Glutamatergic neuron (in vitro differentiated cells): ENCODE measurements around the gene APOBEC3H. TPM values are rescaled to one million over a fixed set of nuclear protein-coding genes. Genes with fewer than 3 reads are reported as not detected.

Source experiments
- DNase-seq: peaks from one replicate; pipeline ENCODE4 v3.0.0; 2022
- H3K27ac Mint-ChIP-seq: one replicate; pipeline ENCODE4 v1.8.0; 2020; ENCODE audit warnings: mild to moderate bottlenecking, mixed read lengths, inconsistent platforms; ENCODE audit not compliant: unreplicated experiment
- H3K27me3 Mint-ChIP-seq: one replicate; pipeline ENCODE4 v1.8.0; 2020; ENCODE audit warnings: mild to moderate bottlenecking, moderate library complexity, mixed read lengths, inconsistent platforms; ENCODE audit not compliant: unreplicated experiment
- H3K36me3 Mint-ChIP-seq: one replicate; pipeline ENCODE4 v1.8.0; 2020; ENCODE audit warnings: mild to moderate bottlenecking, mixed read lengths, inconsistent platforms; ENCODE audit not compliant: unreplicated experiment
- H3K4me1 Mint-ChIP-seq: one replicate; pipeline ENCODE4 v1.8.0; 2020; ENCODE audit warnings: mild to moderate bottlenecking, low read depth, mixed read lengths, inconsistent platforms; ENCODE audit not compliant: unreplicated experiment
- H3K4me3 Mint-ChIP-seq: one replicate; pipeline ENCODE4 v1.8.0; 2020; ENCODE audit warnings: mild to moderate bottlenecking, mixed read lengths, inconsistent platforms; ENCODE audit not compliant: unreplicated experiment
- H3K9me3 Mint-ChIP-seq: one replicate; pipeline ENCODE4 v1.8.0; 2020; ENCODE audit warnings: mild to moderate bottlenecking, moderate library complexity, mixed read lengths, inconsistent platforms; ENCODE audit not compliant: unreplicated experiment
- total RNA-seq: library from RNA; stranded (reverse); fragmentation: NEBNext Ultra II Directional; extraction: Animal tissue kit (Norgen Biotek cat#: 25700); gene quantifications from one replicate; pipeline ENCODE4 v1.2.1, GENCODE V29; 2021; ENCODE audit not compliant: unreplicated experiment
- TF ChIP-seq, protein P1 (sequence below): fragments of 200-600 bp; sonication (generic); IDR thresholded peaks from one replicate; pipeline ENCODE4 v1.5.0; 2021; ENCODE audit not compliant: partially characterized antibody, unreplicated experiment

APOBEC3H gene
- total RNA-seq, 1 donor from 2014 or later, result not detected

DNA sequence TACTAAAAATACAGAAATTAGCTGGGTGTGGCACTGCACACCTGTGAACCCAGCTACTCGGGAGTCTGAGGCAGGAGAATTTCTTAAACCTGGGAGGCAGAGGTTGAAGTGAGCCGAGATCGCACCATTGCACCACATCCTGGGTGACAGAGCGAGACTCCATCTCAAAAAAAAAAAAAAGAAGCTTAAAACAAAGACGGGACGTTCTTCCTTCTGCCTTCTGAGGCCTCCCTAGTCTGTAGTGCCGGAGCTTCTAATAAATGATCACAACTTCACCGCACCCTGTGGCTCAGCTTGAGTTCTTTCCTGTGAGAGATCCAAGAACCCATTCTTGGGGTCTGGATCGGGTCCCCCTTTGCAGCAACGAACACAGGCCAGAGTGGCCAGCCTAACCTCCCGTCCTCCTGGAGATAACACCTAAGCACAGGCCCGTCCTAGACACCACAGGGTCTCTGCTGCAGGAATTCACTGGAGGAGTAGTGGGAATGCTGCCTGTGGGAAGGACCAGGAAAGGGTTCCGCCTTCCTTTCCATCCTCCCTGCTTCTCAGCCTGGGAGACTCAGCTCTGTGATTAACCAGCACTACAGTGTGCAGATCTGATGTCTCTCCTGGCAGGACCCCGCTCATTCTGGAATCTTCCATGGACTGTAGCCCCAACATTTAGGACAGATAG is 2.2 kb upstream of the APOBEC3H start:
- no peaks in the 10 kb centered on the region for H3K4me1 Mint-ChIP-seq
- H3K36me3 Mint-ChIP-seq, result no peaks in the 10 kb centered on the region
- DNase-seq, result no peak
- no peak overlapping the region for H3K4me3 Mint-ChIP-seq
- H3K27me3 Mint-ChIP-seq, result peaks cover 9% of the 10 kb centered on the region
- TF ChIP-seq, protein P1, sequence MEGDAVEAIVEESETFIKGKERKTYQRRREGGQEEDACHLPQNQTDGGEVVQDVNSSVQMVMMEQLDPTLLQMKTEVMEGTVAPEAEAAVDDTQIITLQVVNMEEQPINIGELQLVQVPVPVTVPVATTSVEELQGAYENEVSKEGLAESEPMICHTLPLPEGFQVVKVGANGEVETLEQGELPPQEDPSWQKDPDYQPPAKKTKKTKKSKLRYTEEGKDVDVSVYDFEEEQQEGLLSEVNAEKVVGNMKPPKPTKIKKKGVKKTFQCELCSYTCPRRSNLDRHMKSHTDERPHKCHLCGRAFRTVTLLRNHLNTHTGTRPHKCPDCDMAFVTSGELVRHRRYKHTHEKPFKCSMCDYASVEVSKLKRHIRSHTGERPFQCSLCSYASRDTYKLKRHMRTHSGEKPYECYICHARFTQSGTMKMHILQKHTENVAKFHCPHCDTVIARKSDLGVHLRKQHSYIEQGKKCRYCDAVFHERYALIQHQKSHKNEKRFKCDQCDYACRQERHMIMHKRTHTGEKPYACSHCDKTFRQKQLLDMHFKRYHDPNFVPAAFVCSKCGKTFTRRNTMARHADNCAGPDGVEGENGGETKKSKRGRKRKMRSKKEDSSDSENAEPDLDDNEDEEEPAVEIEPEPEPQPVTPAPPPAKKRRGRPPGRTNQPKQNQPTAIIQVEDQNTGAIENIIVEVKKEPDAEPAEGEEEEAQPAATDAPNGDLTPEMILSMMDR, result no peak
- H3K27ac Mint-ChIP-seq, result no peak overlapping the region
- peaks cover 3% of the 10 kb centered on the region for H3K9me3 Mint-ChIP-seq

DNA sequence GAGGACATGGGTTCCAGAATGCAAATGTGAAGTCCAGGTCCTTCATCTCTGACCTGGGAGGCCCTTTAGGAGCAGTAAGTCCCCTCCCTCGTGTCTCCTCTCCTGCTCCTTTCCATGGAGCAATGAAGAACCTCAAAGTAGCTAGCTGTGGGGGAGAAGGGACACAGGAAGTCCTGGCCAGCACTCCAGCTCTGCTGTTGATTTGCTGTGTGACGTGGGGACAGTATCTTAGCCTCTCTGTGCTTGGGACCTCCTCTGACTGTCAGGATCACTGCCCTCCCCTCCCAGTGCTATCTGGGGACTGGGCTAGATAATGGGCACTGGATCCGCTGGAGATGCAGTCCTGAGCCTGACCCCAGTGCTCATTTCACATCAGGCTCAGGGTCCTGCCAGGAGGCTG is 1.1 kb upstream of the APOBEC3H start:
- TF ChIP-seq, protein P1, result no peak
- Mint-ChIP-seq H3K4me3 (no peak overlapping the region), H3K36me3 (no peaks in the 10 kb centered on the region), H3K4me1 (no peaks in the 10 kb centered on the region), H3K27me3 (peaks cover 9% of the 10 kb centered on the region), H3K27ac (no peak overlapping the region), H3K9me3 (peaks cover 3% of the 10 kb centered on the region)
- no peak for DNase-seq

DNA sequence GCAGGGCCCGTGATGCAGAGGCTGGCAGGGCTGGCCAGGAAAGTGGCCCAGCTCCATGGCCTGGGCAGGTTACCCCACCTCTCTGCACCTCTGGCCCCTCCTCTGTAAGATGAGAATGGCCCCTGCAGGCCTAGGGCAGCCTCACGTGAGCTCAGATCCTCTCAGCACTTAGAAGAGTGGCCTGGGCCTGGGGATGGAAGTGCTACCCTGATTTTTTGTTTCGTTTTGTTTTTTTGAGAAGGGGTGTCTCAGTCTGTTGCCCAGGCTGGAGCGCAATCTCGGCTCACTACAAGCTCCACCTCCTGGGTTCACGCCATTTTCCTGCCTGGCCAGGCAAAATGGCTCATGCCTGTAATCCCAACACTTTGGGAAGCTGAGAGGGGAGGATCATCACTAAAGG is 982 bp downstream of the APOBEC3H start:
- no peak overlapping the region for H3K4me3 Mint-ChIP-seq
- no peak for DNase-seq
- H3K36me3 Mint-ChIP-seq, result no peaks in the 10 kb centered on the region

DNA sequence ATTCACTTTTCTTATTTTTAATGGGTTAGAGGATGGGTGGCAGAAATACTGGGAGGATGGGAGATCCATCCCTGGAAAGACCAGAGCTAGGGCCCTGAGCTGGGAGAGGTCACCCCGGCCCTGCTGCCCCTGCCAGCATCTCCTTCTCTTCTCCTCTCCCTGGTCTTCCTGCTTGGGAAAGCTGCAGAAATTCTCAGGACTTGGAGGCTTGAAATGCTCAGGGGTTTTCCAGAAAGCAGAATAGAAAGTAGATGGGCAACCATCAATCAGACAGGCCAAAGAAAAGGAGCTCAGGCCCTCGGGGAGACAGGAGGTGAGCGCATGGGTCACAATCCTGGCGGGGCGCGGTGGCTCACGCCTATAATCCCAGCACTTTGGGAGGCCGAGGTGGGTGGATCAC is 1.5 kb downstream of the APOBEC3H start:
- TF ChIP-seq, protein P1, result no peak
- no peak overlapping the region for H3K4me3 Mint-ChIP-seq
- DNase-seq, result no peak
- H3K27ac Mint-ChIP-seq, result no peak overlapping the region
- peaks cover 1% of the 10 kb centered on the region for H3K9me3 Mint-ChIP-seq
- H3K27me3 Mint-ChIP-seq, result peaks cover 6% of the 10 kb centered on the region
- H3K36me3 Mint-ChIP-seq, result no peaks in the 10 kb centered on the region
- no peaks in the 10 kb centered on the region for H3K4me1 Mint-ChIP-seq

More for the DNA sequence above, 982 bp downstream of the APOBEC3H start:
- TF ChIP-seq, protein P1, result no peak
- peaks cover 1% of the 10 kb centered on the region for H3K9me3 Mint-ChIP-seq
- peaks cover 6% of the 10 kb centered on the region for H3K27me3 Mint-ChIP-seq
- no peaks in the 10 kb centered on the region for H3K4me1 Mint-ChIP-seq
- H3K27ac Mint-ChIP-seq, result no peak overlapping the region

DNA sequence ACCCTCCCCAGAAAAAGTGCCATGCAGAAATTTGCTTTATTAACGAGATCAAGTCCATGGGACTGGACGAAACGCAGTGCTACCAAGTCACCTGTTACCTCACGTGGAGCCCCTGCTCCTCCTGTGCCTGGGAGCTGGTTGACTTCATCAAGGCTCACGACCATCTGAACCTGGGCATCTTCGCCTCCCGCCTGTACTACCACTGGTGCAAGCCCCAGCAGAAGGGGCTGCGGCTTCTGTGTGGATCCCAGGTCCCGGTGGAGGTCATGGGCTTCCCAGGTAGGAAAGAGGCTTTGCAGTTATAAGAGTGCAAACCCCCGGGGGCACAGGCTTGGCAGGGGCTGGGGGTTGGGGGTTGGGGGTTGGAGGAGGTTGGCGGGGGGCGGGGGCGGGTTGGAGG is 4.2 kb downstream of the APOBEC3H start:
- peaks cover 6% of the 10 kb centered on the region for H3K27me3 Mint-ChIP-seq

More for the DNA sequence above, 4.2 kb downstream of the APOBEC3H start:
- Mint-ChIP-seq H3K27ac (no peak overlapping the region), H3K4me3 (no peak overlapping the region), H3K9me3 (no peaks in the 10 kb centered on the region), H3K4me1 (no peaks in the 10 kb centered on the region), H3K36me3 (no peaks in the 10 kb centered on the region)
- DNase-seq, result no peak
- TF ChIP-seq, protein P1, result no peak
